DOHH2 (cell line): ENCODE measurements around the gene ADIG.

ENCODE experiments used
- H3F3A ChIP-seq: fragments of 200-600 bp; sonication (generic), shearing (Covaris generic); 2 replicates; pipeline ENCODE4 v1.6.0; 2016; ENCODE audit warnings: antibody characterized with exemption, mild to moderate bottlenecking; ENCODE audit not compliant: control insufficient read depth, insufficient read depth
- H3K27ac ChIP-seq: fragments of 200-600 bp; sonication (generic); 2 replicates; pipeline ENCODE4 v1.5.1; 2014; ENCODE audit warnings: low read depth, mild to moderate bottlenecking, low read length, moderate library complexity
- H3K27me3 ChIP-seq: fragments of 200-600 bp; sonication (generic); 2 replicates; pipeline ENCODE4 v1.6.1; 2014; ENCODE audit warnings: mild to moderate bottlenecking, low read length, mixed read lengths; ENCODE audit not compliant: control insufficient read depth
- H3K36me3 ChIP-seq: fragments of 200-600 bp; sonication (generic); 2 replicates; pipeline ENCODE4 v1.6.1; 2014; ENCODE audit warnings: mild to moderate bottlenecking, low read length, moderate library complexity, mixed read lengths; ENCODE audit not compliant: control insufficient read depth
- H3K4me1 ChIP-seq: fragments of 200-600 bp; sonication (generic); 2 replicates; pipeline ENCODE4 v1.6.1; 2014; ENCODE audit warnings: mild to moderate bottlenecking, low read length, mixed read lengths; ENCODE audit not compliant: control insufficient read depth
- H3K4me2 ChIP-seq: fragments of 200-600 bp; sonication (generic); 2 replicates; pipeline ENCODE4 v1.6.0; 2014; ENCODE audit warnings: mild to moderate bottlenecking, low read length, moderate library complexity
- H3K4me3 ChIP-seq: fragments of 200-600 bp; sonication (generic); 2 replicates; pipeline ENCODE4 v1.5.1; 2014; ENCODE audit warnings: mild to moderate bottlenecking, low read length, mixed read lengths
- H3K79me2 ChIP-seq: fragments of 200-600 bp; sonication (generic); 2 replicates; pipeline ENCODE4 v1.6.1; 2014; ENCODE audit warnings: mild to moderate bottlenecking, low read length, mixed read lengths; ENCODE audit not compliant: control insufficient read depth
- H3K9me2 ChIP-seq: fragments of 200-600 bp; sonication (generic); replicated peaks from 2 replicates; pipeline ENCODE4 v1.6.1; 2014; ENCODE audit warnings: mild to moderate bottlenecking, low read length, mixed read lengths; ENCODE audit not compliant: control insufficient read depth
- H3K9me3 ChIP-seq: fragments of 200-600 bp; sonication (generic); 2 replicates; pipeline ENCODE4 v1.6.1; 2014; ENCODE audit warnings: antibody characterized with exemption, low read length, mixed read lengths; ENCODE audit not compliant: control insufficient read depth, insufficient read depth
- H4K20me1 ChIP-seq: fragments of 200-600 bp; sonication (generic); 2 replicates; pipeline ENCODE4 v1.6.0; 2014; ENCODE audit warnings: low read depth, mild to moderate bottlenecking, antibody characterized with exemption, low read length, moderate library complexity; ENCODE audit not compliant: control insufficient read depth, insufficient read depth
- EZH2phosphoT487 ChIP-seq: fragments of 200-600 bp; sonication (generic); IDR thresholded peaks from 2 replicates; pipeline ENCODE4 v1.6.1; 2017; ENCODE audit warnings: borderline replicate concordance, mild to moderate bottlenecking, antibody characterized with exemption, low read length, moderate library complexity, mixed read lengths
- TF ChIP-seq, protein P1 (sequence below): fragments of 200-600 bp; sonication (generic); IDR thresholded peaks from one replicate; pipeline ENCODE4 v1.5.1; 2014; ENCODE audit warnings: antibody characterized with exemption, mild to moderate bottlenecking, low read depth, low read length; ENCODE audit not compliant: poor library complexity, severe bottlenecking

The ADIG gene

DNA sequence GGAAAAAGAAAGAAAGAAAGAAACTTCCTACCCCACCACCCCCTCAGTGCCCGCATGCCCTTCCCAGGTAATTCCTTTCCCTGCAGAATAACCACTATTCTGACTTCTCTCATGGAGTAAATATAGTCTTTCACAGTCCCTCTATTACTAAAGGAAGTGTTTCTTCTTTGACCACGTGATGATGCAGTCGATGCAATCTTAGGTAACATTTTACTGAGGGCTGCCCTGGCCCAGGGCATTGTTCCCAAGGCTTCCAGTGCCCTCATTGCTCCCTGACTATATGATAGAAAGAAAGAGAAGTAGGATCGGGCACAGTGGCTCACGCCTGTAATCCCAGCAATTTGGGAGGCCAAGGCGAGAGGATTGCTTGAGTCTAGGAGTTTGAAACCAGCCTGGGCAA, 49.7 kb downstream of the ADIG start:
- TF ChIP-seq EZH2phosphoT487 = no peak
- TF ChIP-seq, protein P1, sequence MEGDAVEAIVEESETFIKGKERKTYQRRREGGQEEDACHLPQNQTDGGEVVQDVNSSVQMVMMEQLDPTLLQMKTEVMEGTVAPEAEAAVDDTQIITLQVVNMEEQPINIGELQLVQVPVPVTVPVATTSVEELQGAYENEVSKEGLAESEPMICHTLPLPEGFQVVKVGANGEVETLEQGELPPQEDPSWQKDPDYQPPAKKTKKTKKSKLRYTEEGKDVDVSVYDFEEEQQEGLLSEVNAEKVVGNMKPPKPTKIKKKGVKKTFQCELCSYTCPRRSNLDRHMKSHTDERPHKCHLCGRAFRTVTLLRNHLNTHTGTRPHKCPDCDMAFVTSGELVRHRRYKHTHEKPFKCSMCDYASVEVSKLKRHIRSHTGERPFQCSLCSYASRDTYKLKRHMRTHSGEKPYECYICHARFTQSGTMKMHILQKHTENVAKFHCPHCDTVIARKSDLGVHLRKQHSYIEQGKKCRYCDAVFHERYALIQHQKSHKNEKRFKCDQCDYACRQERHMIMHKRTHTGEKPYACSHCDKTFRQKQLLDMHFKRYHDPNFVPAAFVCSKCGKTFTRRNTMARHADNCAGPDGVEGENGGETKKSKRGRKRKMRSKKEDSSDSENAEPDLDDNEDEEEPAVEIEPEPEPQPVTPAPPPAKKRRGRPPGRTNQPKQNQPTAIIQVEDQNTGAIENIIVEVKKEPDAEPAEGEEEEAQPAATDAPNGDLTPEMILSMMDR = no peak
- H4K20me1 ChIP-seq = no peaks in the 10 kb centered on the region
- H3K79me2 ChIP-seq = no peaks in the 10 kb centered on the region

GRCh38 chr20:38631155-38632022, 50.4 kb downstream of the ADIG start:
- Histone ChIP-seq H3K9me3 (no peaks in the 10 kb centered on the region), H3K79me2 (no peaks in the 10 kb centered on the region), H4K20me1 (no peaks in the 10 kb centered on the region), H3K4me2 (no peak overlapping the region), H3F3A (no peaks in the 10 kb centered on the region), H3K27ac (no peak overlapping the region), H3K4me3 (no peak overlapping the region), H3K27me3 (peaks cover 3% of the 10 kb centered on the region; the same call in 1 of the 2 replicates), H3K36me3 (no peaks in the 10 kb centered on the region), H3K9me2 (no peaks in the 10 kb centered on the region), H3K4me1 (peaks cover 10% of the 10 kb centered on the region)
- TF ChIP-seq, protein P1 = no peak
- TF ChIP-seq EZH2phosphoT487 = no peak

More for the DNA sequence above, 49.7 kb downstream of the ADIG start:
- no peaks in the 10 kb centered on the region for H3K9me2 ChIP-seq
- peaks cover 8% of the 10 kb centered on the region for H3K4me1 ChIP-seq
- no peaks in the 10 kb centered on the region for H3F3A ChIP-seq
- no peak overlapping the region for H3K4me2 ChIP-seq
- H3K36me3 ChIP-seq = no peaks in the 10 kb centered on the region
- H3K27me3 ChIP-seq = peaks cover 3% of the 10 kb centered on the region; the same call in 1 of the 2 replicates
- no peak overlapping the region for H3K27ac ChIP-seq
- H3K4me3 ChIP-seq = no peak overlapping the region
- no peaks in the 10 kb centered on the region for H3K9me3 ChIP-seq

- no peak for TF ChIP-seq EZH2phosphoT487
- TF ChIP-seq, protein P1 = peak; percentile 91
- Histone ChIP-seq H3K79me2 (no peaks in the 10 kb centered on the region), H3K36me3 (no peaks in the 10 kb centered on the region), H4K20me1 (no peaks in the 10 kb centered on the region), H3K27ac (no peak overlapping the region), H3K4me2 (no peak overlapping the region), H3F3A (no peaks in the 10 kb centered on the region), H3K4me1 (peaks cover 8% of the 10 kb centered on the region), H3K9me2 (no peaks in the 10 kb centered on the region), H3K4me3 (no peak overlapping the region), H3K9me3 (no peaks in the 10 kb centered on the region), H3K27me3 (peaks cover 3% of the 10 kb centered on the region; the same call in 1 of the 2 replicates)
These were observed 52.6 kb downstream of the ADIG start for GRCh38 chr20:38633577-38634093.
